Measurements from ENCODE around the gene CTNNA3. TPM values are rescaled to one million over a fixed set of nuclear protein-coding genes. Genes with fewer than 3 reads are reported as not detected.

The CTNNA3 gene
- polyA plus RNA-seq, 1 donor from 2014 or later = 0.14 TPM

DNA sequence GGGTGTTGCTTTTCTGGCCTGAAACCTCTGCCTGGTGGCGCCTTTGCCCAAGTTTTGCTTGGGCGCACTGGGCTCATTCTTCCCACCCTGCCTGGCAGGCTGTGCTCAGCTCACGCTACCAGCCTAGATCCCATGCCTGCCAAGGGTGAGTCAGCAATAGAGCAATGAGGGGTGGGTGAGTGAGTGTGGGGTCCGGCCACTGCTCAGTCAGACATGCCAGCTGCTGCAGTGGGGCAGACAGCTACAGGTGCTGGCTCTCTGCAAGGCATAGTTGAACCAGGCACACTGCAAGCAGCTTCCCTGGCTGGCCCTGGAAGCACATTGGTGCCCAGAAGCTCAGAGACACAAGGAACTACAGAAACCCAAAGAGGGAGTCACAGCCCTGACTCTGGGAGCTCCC is 1451.0 kb downstream of the CTNNA3 start:
- no peak overlapping the region for H2AFZ ChIP-seq (ENCODE audit: low read depth, low read length)
- no peak overlapping the region for H3K27ac ChIP-seq (ENCODE audit: low read length)
- no peak overlapping the region for H3K4me3 ChIP-seq (ENCODE audit: low read length)
- no peaks in the 10 kb centered on the region for H3K9me2 ChIP-seq (ENCODE audit: insufficient read depth, low read length)
- H4K20me1 ChIP-seq (ENCODE audit: insufficient read depth) = no peaks in the 10 kb centered on the region
- H3K36me3 ChIP-seq (ENCODE audit: insufficient read depth, low read length) = no peaks in the 10 kb centered on the region
- H3K27me3 ChIP-seq (ENCODE audit: insufficient read depth, low read depth, low read length) = no peaks in the 10 kb centered on the region
- H3K4me2 ChIP-seq (ENCODE audit: low read length) = no peak overlapping the region
- H3K9me3 ChIP-seq (ENCODE audit: low read length) = no peaks in the 10 kb centered on the region
- TF ChIP-seq RAD21 (conservative IDR thresholded peaks at IDR 0.05) (no peak), REST (IDR thresholded peaks at IDR 0.05; ENCODE audit: borderline replicate concordance) (no peak), EP300 (conservative IDR thresholded peaks at IDR 0.05; ENCODE audit: poor library complexity, severe bottlenecking) (no peak), POLR2AphosphoS5 (IDR thresholded peaks at IDR 0.05) (no peak), EZH2 (IDR thresholded peaks at IDR 0.05; ENCODE audit: borderline replicate concordance, insufficient read depth, low read length, poor library complexity, severe bottlenecking) (no peak), CTCF (IDR thresholded peaks at IDR 0.05; ENCODE audit: poor library complexity, severe bottlenecking) (no peak), MXI1 (conservative IDR thresholded peaks at IDR 0.05; ENCODE audit: poor library complexity, severe bottlenecking) (no peak), SMC3 (conservative IDR thresholded peaks at IDR 0.05; ENCODE audit: poor library complexity) (no peak), TAF1 (IDR thresholded peaks at IDR 0.05; ENCODE audit: low read depth) (no peak)
- H3K9ac ChIP-seq (ENCODE audit: low read length) = no peak overlapping the region
- H3F3A ChIP-seq (ENCODE audit: insufficient read depth, low read length, poor library complexity, severe bottlenecking) = no peaks in the 10 kb centered on the region
- no peaks in the 10 kb centered on the region for H3K79me2 ChIP-seq (replicated peaks; ENCODE audit: insufficient read depth, low read length)

- H3F3A ChIP-seq (ENCODE audit: insufficient read depth, low read length, poor library complexity, severe bottlenecking) = no peaks in the 10 kb centered on the region
- H3K9me3 ChIP-seq (ENCODE audit: low read length) = no peaks in the 10 kb centered on the region
- TF ChIP-seq CTCF (IDR thresholded peaks at IDR 0.05; ENCODE audit: poor library complexity, severe bottlenecking) (no peak), MXI1 (conservative IDR thresholded peaks at IDR 0.05; ENCODE audit: poor library complexity, severe bottlenecking) (no peak), REST (IDR thresholded peaks at IDR 0.05; ENCODE audit: borderline replicate concordance) (no peak), SMC3 (conservative IDR thresholded peaks at IDR 0.05; ENCODE audit: poor library complexity) (no peak)
- no peaks in the 10 kb centered on the region for H3K27me3 ChIP-seq (ENCODE audit: insufficient read depth, low read depth, low read length)
- H3K4me2 ChIP-seq (ENCODE audit: low read length) = no peak overlapping the region
- no peaks in the 10 kb centered on the region for H3K9me2 ChIP-seq (ENCODE audit: insufficient read depth, low read length)
- H4K20me1 ChIP-seq (ENCODE audit: insufficient read depth) = no peaks in the 10 kb centered on the region
- no peak overlapping the region for H3K9ac ChIP-seq (ENCODE audit: low read length)
- H3K4me3 ChIP-seq (ENCODE audit: low read length) = no peak overlapping the region
- no peak overlapping the region for H3K27ac ChIP-seq (ENCODE audit: low read length)
- H2AFZ ChIP-seq (ENCODE audit: low read depth, low read length) = no peak overlapping the region
- no peaks in the 10 kb centered on the region for H3K79me2 ChIP-seq (replicated peaks; ENCODE audit: insufficient read depth, low read length)
- no peaks in the 10 kb centered on the region for H3K36me3 ChIP-seq (ENCODE audit: insufficient read depth, low read length)
Measured at GRCh38 chr10:66242885-66243284, 1453.1 kb downstream of the CTNNA3 start.
